AG20443 (cell line): ENCODE results near the gene RIMKLA.

Source experiments
- DNase-seq: peaks from one replicate; pipeline ENCODE4 v3.0.0; 2012; ENCODE audit warnings: low spot score, mixed read lengths

RIMKLA gene, protein sequence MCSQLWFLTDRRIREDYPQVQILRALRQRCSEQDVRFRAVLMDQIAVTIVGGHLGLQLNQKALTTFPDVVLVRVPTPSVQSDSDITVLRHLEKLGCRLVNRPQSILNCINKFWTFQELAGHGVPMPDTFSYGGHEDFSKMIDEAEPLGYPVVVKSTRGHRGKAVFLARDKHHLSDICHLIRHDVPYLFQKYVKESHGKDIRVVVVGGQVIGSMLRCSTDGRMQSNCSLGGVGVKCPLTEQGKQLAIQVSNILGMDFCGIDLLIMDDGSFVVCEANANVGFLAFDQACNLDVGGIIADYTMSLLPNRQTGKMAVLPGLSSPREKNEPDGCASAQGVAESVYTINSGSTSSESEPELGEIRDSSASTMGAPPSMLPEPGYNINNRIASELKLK

GRCh38 chr1:42380586-42381279 is at the start of gene RIMKLA:
Gene RIMKLA, plus strand, starts transcription at chr1:42380792. Its CDS starts 143 bp downstream, at chr1:42380935.
- DNase-seq = peak; percentile 88

GRCh38 chr1:42332877-42333276 is 47.7 kb upstream of the RIMKLA start:
- no peak for DNase-seq

DNA sequence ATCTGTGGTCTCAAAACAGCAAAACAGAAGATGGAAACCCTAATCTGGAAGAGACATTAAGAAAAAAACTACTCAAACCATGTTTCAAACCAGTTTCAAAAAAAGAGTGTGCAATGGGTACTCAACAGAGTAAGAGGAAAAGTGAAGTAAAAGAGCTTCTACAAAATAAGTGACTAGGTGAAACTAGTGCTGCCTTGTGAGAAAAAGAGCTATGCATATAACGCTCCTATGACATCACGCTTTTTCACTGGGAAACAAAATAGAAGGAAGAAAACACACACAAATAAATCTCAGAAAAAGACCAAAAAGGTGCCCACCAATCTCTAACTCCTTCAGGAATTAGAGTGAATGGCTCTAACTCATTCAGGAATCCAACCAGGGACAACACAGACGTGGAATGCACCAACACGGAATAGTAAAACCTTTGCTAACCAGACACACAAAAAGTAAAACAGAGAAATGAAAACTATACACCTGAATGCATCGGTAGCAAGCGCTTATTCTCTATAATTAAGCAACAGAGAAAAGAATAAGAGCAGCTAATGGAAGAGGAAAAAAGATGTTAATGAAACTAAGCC is 46.8 kb upstream of the RIMKLA start:
- no peak for DNase-seq

GRCh38 chr1:42334240-42335049 is 46.1 kb upstream of the RIMKLA start:
- DNase-seq = peak; percentile 79

DNA sequence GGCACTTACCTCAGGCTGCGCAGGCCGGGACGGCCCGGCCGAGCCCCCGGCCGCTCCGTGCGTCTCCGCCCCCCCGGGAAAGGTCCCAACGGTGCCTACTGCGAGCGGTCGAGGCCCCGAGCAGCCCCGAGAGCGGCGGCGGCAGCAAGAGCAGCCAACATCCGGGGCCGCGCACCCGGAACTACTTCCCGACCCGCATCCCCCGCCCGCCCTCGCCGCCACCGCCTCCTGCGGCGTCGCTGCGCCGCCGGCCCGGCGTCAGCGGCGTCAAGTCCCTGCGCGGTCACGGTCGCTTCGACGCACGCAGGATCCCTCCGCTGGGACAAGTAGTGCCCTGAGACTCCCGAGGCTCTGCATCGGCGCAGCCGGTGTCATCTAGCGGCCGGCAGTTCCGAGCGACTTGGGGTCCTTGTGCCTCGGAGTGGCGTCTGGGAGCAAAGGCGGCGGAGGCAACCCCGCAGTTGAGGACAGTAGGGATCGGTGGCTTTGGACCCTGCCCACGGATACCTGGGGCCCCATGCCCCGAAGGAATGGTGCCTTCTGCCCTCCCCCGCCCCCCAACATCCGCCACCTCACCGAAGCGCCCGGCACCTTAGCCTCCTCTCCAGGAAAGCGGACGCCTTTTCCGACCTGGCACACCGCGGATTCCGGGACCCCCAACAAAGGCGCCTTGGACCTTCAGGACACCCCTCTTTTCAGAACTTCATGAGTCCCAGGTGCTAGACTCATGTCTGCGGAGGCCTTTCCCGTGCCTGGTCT is 45.4 kb upstream of the RIMKLA start, which contains the start of gene FOXJ3:
Gene FOXJ3 (minus strand): TSS at position 186 of the 759 bp plus-strand sequence. CDS start 24,142 bp downstream, outside the sequence.
- DNase-seq = peak; percentile 99

GRCh38 chr1:42335809-42336518 is 44.6 kb upstream of the RIMKLA start:
- peak; percentile 57 for DNase-seq

DNA sequence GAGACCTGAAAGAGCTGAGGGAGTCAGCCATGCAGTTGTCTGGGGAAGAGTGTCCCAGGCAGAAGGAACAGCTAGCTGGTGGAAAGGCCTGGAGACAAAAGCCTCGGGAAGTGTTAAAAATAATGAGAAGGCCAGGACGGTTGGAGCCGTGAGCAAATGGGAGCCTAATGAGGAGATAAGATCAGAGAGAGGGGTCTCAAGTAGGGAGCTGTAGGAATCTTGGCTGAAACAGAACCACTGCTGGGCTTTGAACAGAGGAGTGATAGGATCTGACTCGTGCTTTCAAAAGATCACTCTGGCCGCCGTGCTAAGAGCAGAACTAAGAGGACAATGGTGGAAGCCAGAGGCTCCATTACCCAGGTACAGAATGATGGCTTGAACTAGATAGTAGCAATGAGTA is 43.6 kb upstream of the RIMKLA start:
- no peak for DNase-seq

GRCh38 chr1:42340093-42340492 is 40.5 kb upstream of the RIMKLA start:
- no peak for DNase-seq

DNA sequence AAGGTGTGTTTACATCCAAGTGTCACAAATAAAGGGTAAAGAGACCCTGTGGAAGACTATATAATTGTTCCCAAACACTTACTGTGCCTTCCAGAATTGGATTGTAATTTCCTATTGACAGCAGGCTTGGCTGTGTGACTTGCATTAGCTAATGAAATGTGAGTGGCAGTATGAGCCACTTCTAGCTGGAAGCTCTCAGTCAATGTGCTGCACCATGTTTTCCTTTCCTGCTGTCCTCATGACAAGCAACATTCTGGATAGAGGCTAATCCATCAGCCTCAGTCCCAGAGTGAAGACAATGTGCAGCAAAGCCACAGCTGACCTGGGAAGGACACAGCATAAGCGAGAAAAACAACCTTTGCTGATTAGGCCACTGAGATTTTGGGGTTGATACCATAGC is 39.7 kb upstream of the RIMKLA start:
- no peak for DNase-seq

GRCh38 chr1:42343049-42343448 is 37.5 kb upstream of the RIMKLA start:
- DNase-seq = no peak

- no peak for DNase-seq
Observed at GRCh38 chr1:42348498-42348897, 32.1 kb upstream of the RIMKLA start.

GRCh38 chr1:42350086-42350485 is 30.5 kb upstream of the RIMKLA start:
- no peak for DNase-seq

- no peak for DNase-seq
Observed at GRCh38 chr1:42358791-42359190, 21.8 kb upstream of the RIMKLA start.

DNA sequence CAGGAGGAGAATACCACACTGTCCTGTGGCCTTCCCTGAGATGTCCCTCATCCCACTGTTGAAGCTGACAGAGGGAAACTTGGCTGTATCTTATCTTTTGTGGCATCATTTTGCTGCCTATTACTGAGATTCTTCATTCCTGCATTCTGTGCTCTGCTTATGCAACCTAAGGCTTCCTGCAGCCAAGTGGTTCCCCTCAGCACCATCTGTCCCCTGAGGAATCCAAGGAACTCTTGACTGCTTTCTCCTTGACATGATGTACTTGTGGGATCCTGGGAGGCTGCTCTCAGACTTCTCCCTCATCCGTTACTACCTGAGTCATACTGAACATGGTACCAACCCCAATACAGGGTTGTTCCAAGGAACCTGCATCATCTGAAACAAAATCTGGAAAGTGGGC is 21.1 kb upstream of the RIMKLA start:
- DNase-seq = no peak

DNA sequence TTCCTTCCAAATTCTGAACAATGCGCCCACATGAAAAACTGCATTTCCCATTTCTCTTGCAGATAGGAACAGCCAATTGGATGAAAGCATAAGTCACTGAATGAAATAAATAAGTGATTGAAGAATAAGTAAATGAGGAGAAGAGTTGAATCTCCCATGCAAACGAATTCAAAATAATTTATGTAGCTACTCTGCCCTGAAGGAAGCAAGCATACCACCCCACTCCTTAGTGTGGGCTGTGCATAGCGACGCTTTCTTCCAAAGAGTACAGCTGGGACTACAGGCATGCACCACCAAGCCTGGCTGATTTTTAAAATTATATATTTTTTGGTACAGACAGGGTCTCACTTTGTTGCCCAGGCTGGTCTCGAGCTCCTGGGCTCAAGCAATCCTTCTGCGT is 16.5 kb upstream of the RIMKLA start:
- no peak for DNase-seq

- no peak for DNase-seq
Observed at GRCh38 chr1:42364542-42364941, 16.1 kb upstream of the RIMKLA start.

DNA sequence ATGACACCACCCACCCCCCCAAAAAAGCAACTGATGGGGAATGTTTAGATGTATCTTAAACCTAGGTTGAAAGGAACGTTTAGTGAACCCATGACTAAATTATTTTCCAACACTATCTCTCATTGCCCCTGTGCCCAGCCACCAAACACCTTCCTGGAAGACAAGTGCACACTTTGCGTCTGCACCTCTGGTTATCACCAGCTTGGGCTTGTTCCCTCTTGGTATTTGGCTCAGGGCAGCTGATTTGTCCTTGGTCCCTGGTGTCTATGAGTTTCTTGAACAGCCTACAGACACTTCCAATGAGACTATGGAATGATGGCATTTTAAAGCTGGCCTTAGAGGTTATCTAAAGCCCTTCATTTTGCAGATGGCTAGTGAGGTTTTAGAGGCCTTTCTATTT is 15.5 kb upstream of the RIMKLA start:
- no peak for DNase-seq

GRCh38 chr1:42368096-42368795 is 12.3 kb upstream of the RIMKLA start:
- DNase-seq = no peak

DNA sequence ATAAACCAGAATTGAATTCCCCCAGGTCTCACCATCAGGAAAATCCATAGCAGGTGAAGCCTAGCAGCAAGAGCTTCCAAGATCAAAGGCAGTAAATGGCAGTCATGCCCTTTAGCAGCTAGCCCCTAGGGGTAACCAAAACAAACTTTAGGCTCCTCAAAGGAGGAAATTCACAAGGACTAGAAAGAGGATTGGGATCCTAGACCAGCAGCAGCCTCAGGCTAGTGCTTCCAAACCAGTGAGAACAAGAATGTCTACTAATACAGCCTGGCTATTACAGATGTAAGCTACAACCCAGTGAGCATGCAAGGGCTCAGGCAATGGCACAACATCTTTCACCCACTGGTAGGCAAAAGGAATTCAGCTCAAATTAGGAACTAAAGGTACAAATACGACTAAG is 11.1 kb upstream of the RIMKLA start:
- no peak for DNase-seq
